Trophoblast cell (in vitro differentiated cells and primary cell): ENCODE results near the gene TMEM14C.

Experiments
- DNase-seq, 2 donors: peaks; one replicate each; pipeline ENCODE4 v3.0.0-alpha.2; 2016
- H2AFZ ChIP-seq: 2 replicates; pipeline ENCODE4 v1.6.1; 2013; ENCODE audit warnings: low read length, moderate library complexity, mild to moderate bottlenecking; ENCODE audit not compliant: insufficient read depth, poor library complexity
- H2AK5ac ChIP-seq: 2 replicates; pipeline ENCODE4 v1.6.1; 2013; ENCODE audit warnings: mild to moderate bottlenecking, low read length
- H2BK120ac ChIP-seq: 2 replicates; pipeline ENCODE4 v1.6.1; 2013; ENCODE audit warnings: low read length, mild to moderate bottlenecking, moderate library complexity; ENCODE audit not compliant: insufficient read depth, poor library complexity
- H2BK12ac ChIP-seq: 2 replicates; pipeline ENCODE4 v1.6.1; 2013; ENCODE audit warnings: mild to moderate bottlenecking, low read length, moderate library complexity
- H2BK5ac ChIP-seq: 2 replicates; pipeline ENCODE4 v1.6.1; 2013; ENCODE audit warnings: low read length, low read depth, moderate library complexity, mild to moderate bottlenecking; ENCODE audit not compliant: poor library complexity
- H3K14ac ChIP-seq: 2 replicates; pipeline ENCODE4 v1.6.1; 2013; ENCODE audit warnings: mild to moderate bottlenecking, low read length
- H3K18ac ChIP-seq: 2 replicates; pipeline ENCODE4 v1.6.1; 2013; ENCODE audit warnings: mild to moderate bottlenecking, low read length
- H3K23ac ChIP-seq: 2 replicates; pipeline ENCODE4 v1.6.1; 2013; ENCODE audit warnings: low read length
- H3K27ac ChIP-seq: 2 replicates; pipeline ENCODE4 v1.5.1; 2013; ENCODE audit warnings: low read depth, mild to moderate bottlenecking, inconsistent platforms, low read length, moderate library complexity
- H3K27me3 ChIP-seq: 2 replicates; pipeline ENCODE4 v1.6.1; 2013; ENCODE audit warnings: inconsistent platforms, mild to moderate bottlenecking, low read length, moderate library complexity; ENCODE audit not compliant: insufficient read depth
- H3K36me3 ChIP-seq, 2 experiments: 1 replicate in 1 of 2; 2 replicates in 1 of 2; pipeline ENCODE4 v1.6.1; 2013; ENCODE audit warnings: low read length in 2 of 2, mild to moderate bottlenecking in 2 of 2, moderate library complexity in 1 of 2; ENCODE audit not compliant: insufficient read depth in 2 of 2, control insufficient read depth in 1 of 2
- H3K4ac ChIP-seq: 2 replicates; pipeline ENCODE4 v1.6.1; 2013; ENCODE audit warnings: low read depth, mild to moderate bottlenecking, low read length, moderate library complexity
- H3K4me1 ChIP-seq, 2 experiments: 1 replicate in 1 of 2; 2 replicates in 1 of 2; pipeline ENCODE4 v1.6.1; 2013; ENCODE audit warnings: low read length in 2 of 2, mild to moderate bottlenecking in 2 of 2, moderate library complexity in 1 of 2; ENCODE audit not compliant: insufficient read depth in 2 of 2, control insufficient read depth in 1 of 2
- H3K4me2 ChIP-seq: 2 replicates; pipeline ENCODE4 v1.6.1; 2013; ENCODE audit warnings: inconsistent platforms, mild to moderate bottlenecking, low read length, moderate library complexity
- H3K4me3 ChIP-seq: 2 replicates; pipeline ENCODE4 v1.5.1; 2013; ENCODE audit warnings: mild to moderate bottlenecking, low read depth, low read length, inconsistent platforms
- H3K79me1 ChIP-seq: one replicate; pipeline ENCODE4 v1.6.1; 2013; ENCODE audit warnings: low read length
- H3K79me2 ChIP-seq: 2 replicates; pipeline ENCODE4 v1.6.1; 2013; ENCODE audit warnings: low read length, mild to moderate bottlenecking; ENCODE audit not compliant: control insufficient read depth, insufficient read depth, poor library complexity
- H3K9ac ChIP-seq: 2 replicates; pipeline ENCODE4 v1.6.1; 2013; ENCODE audit warnings: mild to moderate bottlenecking, low read length
- H3K9me3 ChIP-seq: 2 replicates; pipeline ENCODE4 v1.6.1; 2013; ENCODE audit warnings: low read depth, mild to moderate bottlenecking, control low read depth, inconsistent platforms, low read length; ENCODE audit not compliant: insufficient read depth
- H4K12ac ChIP-seq: 2 replicates; pipeline ENCODE4 v1.6.1; 2013; ENCODE audit warnings: low read depth, mild to moderate bottlenecking, low read length, moderate library complexity
- H4K8ac ChIP-seq: 2 replicates; pipeline ENCODE4 v1.6.1; 2013; ENCODE audit warnings: low read depth, mild to moderate bottlenecking, low read length, moderate library complexity
- H4K91ac ChIP-seq: one replicate; pipeline ENCODE4 v1.6.1; 2013; ENCODE audit warnings: low read depth, mild to moderate bottlenecking, low read length, moderate library complexity
- WGBS: extraction: QIAGEN DNeasy Blood & Tissue Kit; methylation state at CpG from one replicate; pipeline ENCODE4 v1.1.7; 2013; ENCODE audit warnings: missing lambda C conversion rate; ENCODE audit not compliant: insufficient read length, insufficient coverage; ENCODE audit errors: extremely low coverage; 5-methylcytosine and 5-hydroxymethylcytosine counted together

TMEM14C gene

DNA sequence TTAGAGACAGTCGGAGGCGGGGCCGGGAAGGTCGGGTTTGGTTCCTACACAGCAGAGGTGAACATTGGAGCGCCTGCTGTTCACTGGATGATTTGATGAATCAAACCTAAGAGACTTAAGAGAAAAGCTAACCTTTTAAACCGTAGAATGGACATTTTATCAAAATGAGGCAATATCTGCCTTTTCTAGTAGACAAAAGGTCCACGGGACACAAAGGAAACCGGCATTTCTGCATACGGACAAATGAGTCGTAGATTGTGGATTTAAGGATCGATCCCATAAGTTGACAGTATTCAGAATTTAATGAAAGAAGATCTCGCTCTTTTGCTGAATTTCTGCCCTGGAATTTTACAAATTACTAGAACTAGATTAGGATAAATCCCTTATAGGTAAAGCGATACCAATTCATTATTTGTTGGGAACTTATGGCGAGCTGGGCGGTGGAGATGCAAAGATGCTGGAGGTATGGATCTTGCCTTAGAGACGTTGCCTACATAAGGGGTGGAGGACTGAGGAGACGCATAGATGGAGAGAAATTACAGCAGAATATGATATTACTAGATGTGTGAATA lies 27.7 kb upstream of the TMEM14C start:
- peak overlapping the region; percentile 89 for H3K4me3 ChIP-seq
- WGBS: no CpG with 5 or more reads among the region's 17 CpGs
- peak overlapping the region; percentile 94 for H2AFZ ChIP-seq
- no peak for DNase-seq
- H3K79me2 ChIP-seq: peaks cover 7% of the 10 kb centered on the region
- H2BK5ac ChIP-seq: no peak overlapping the region
- peaks cover 12% of the 10 kb centered on the region for H3K79me1 ChIP-seq
- H3K4me2 ChIP-seq: peak overlapping the region; percentile 67
- peak overlapping the region; percentile 76 for H4K91ac ChIP-seq
- H3K14ac ChIP-seq: peak overlapping the region; percentile 90
- H3K36me3 ChIP-seq: peaks cover 5 to 14% of the 10 kb centered on the region in 2 experiments
- peak overlapping the region; percentile 69 for H3K27ac ChIP-seq
- H3K9ac ChIP-seq: peak overlapping the region; percentile 68
- peaks cover 3 to 4% of the 10 kb centered on the region in 2 experiments for H3K4me1 ChIP-seq
- no peak overlapping the region for H2AK5ac ChIP-seq
- H4K8ac ChIP-seq: peak overlapping the region; percentile 96
- peak overlapping the region; percentile 75 for H2BK120ac ChIP-seq
- peak overlapping the region; percentile 64 for H3K4ac ChIP-seq
- H4K12ac ChIP-seq: peak overlapping the region; percentile 64
- H2BK12ac ChIP-seq: no peak overlapping the region
- H3K23ac ChIP-seq: no peak overlapping the region
- H3K9me3 ChIP-seq: no peaks in the 10 kb centered on the region
- H3K27me3 ChIP-seq: no peaks in the 10 kb centered on the region
- no peak overlapping the region for H3K18ac ChIP-seq

DNA sequence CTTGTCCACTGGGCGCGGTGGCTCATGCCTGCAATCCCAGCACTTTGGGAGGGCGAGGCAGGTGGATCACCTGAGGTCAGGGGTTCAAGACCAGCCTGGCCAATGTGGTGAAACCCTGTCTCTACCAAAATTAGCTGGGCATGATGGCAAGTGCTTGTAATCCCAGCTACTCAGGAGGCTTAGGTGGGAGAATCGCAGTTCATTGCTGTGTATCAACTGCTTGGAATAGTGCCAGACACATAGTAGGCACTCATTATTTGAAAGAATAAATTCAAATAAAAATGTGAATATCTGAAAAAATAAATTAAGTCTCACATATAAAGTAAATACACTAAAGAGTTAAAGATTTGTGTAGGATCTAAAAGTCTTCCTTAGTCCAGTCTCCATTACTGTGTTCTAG lies 26.2 kb upstream of the TMEM14C start:
- peaks cover 0 to 4% of the 10 kb centered on the region in 2 experiments for H3K4me1 ChIP-seq
- peak overlapping the region; percentile 39 for H3K4ac ChIP-seq
- H3K27me3 ChIP-seq: no peaks in the 10 kb centered on the region
- no peak overlapping the region for H2AFZ ChIP-seq
- no peak overlapping the region for H2BK5ac ChIP-seq
- no peak overlapping the region for H3K4me3 ChIP-seq
- H3K9me3 ChIP-seq: no peaks in the 10 kb centered on the region
- no peak overlapping the region for H2BK12ac ChIP-seq
- no peak overlapping the region for H2AK5ac ChIP-seq
- no peak for DNase-seq
- H3K79me2 ChIP-seq: peaks cover 7% of the 10 kb centered on the region
- peaks cover 5 to 16% of the 10 kb centered on the region in 2 experiments for H3K36me3 ChIP-seq
- H3K23ac ChIP-seq: no peak overlapping the region
- H3K79me1 ChIP-seq: peaks cover 9% of the 10 kb centered on the region
- H3K27ac ChIP-seq: no peak overlapping the region
- H3K18ac ChIP-seq: no peak overlapping the region
- H4K8ac ChIP-seq: no peak overlapping the region
- no peak overlapping the region for H3K9ac ChIP-seq
- no peak overlapping the region for H3K4me2 ChIP-seq
- no CpG with 5 or more reads among the region's 4 CpGs for WGBS
- H4K91ac ChIP-seq: no peak overlapping the region
- H4K12ac ChIP-seq: peak overlapping the region; percentile 49
- H2BK120ac ChIP-seq: no peak overlapping the region
- H3K14ac ChIP-seq: no peak overlapping the region

DNA sequence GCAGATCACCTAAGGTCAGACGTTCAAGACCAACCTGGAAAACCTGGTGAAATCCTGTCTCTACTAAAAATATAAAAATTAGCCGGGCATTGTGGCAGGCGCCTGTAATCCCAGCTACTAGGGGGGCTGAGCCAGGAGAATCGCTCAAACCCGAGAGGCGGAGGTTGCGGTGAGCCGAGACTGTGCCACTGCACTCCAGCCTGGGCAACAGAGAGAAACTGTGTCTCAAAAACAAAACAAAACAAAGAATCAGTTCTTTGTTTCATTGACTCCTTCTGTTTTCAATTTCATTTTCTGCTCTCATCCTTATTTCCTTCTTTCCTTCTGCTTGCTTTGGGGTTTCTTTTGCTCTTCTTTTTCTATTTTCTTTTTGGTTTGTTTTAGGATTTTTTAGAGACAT lies 8.9 kb upstream of the TMEM14C start:
- Histone ChIP-seq H3K79me2 (no peaks in the 10 kb centered on the region), H3K4ac (no peak overlapping the region), H3K4me1 (no peaks in the 10 kb centered on the region), H3K4me3 (no peak overlapping the region), H3K27me3 (no peaks in the 10 kb centered on the region), H3K9ac (no peak overlapping the region), H4K12ac (no peak overlapping the region), H3K18ac (no peak overlapping the region), H3K79me1 (no peaks in the 10 kb centered on the region), H2AK5ac (no peak overlapping the region), H3K36me3 (peaks cover 4 to 5% of the 10 kb centered on the region in 2 experiments), H3K23ac (no peak overlapping the region), H3K14ac (no peak overlapping the region), H3K4me2 (no peak overlapping the region), H2BK5ac (no peak overlapping the region), H4K8ac (no peak overlapping the region), H2AFZ (no peak overlapping the region), H3K27ac (no peak overlapping the region), H2BK12ac (no peak overlapping the region), H2BK120ac (no peak overlapping the region), H4K91ac (no peak overlapping the region), H3K9me3 (peaks cover 5% of the 10 kb centered on the region)
- DNase-seq: no peak
- no CpG with 5 or more reads among the region's 8 CpGs for WGBS

DNA sequence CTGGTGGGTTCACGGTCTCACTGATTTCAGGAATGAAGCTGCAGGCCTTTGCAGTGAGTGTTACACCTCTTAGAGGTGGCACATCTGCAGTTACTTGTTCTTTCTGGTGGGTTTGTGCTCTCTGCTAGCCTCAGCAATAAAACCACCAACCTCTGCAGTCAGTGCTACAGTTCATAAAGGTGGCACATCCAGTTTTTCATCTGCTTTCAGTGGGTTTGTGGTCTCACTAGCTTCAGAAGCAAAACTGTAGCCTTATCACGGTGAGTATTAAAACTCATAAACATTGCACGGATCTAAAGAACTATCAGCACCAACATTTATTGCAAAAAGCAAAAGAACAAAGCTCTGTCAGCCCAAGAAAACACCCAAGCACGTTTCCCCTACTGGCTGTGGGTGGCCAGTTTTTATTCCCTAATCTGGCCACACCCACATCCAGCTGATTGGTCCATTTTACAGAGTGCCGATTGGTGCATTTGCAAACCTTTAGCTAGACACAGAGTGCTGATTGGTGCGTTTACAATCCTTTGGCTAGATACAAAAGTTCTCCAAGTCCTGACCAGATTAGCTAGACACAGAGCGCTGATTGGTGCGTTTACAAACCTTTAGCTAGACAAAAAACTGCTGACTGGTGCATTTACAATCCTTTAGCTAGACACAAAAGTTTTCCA lies 3.4 kb upstream of the TMEM14C start:
- Histone ChIP-seq H2BK120ac (no peak overlapping the region), H3K4ac (no peak overlapping the region), H4K12ac (no peak overlapping the region), H3K9ac (no peak overlapping the region), H3K79me2 (peaks cover 2% of the 10 kb centered on the region), H2BK12ac (no peak overlapping the region), H3K36me3 (no peaks in the 10 kb centered on the region), H3K79me1 (peaks cover 11% of the 10 kb centered on the region), H3K18ac (no peak overlapping the region), H3K27ac (no peak overlapping the region), H3K4me1 (peaks cover 0 to 8% of the 10 kb centered on the region in 2 experiments), H4K91ac (no peak overlapping the region), H3K4me3 (no peak overlapping the region), H3K23ac (no peak overlapping the region), H2BK5ac (no peak overlapping the region), H3K27me3 (no peaks in the 10 kb centered on the region), H4K8ac (no peak overlapping the region), H3K14ac (no peak overlapping the region), H2AFZ (no peak overlapping the region), H3K9me3 (peaks cover 8% of the 10 kb centered on the region), H3K4me2 (no peak overlapping the region), H2AK5ac (no peak overlapping the region)
- DNase-seq: peak in 1 of 2 donors; percentile 26
- WGBS: no CpG with 5 or more reads among the region's 8 CpGs
